GM19455 (cell line): ENCODE results near the gene SLCO4A1.

Experiments used
- ATAC-seq: cut with Tn5 transposase; IDR thresholded peaks from one replicate; pipeline ENCODE4 v1.9.1; 2021; ENCODE audit not compliant: unreplicated experiment

Gene SLCO4A1

GRCh38 chr20:62650551-62651284 is 8.4 kb downstream of the SLCO4A1 start:
- ATAC-seq, result no peak

DNA sequence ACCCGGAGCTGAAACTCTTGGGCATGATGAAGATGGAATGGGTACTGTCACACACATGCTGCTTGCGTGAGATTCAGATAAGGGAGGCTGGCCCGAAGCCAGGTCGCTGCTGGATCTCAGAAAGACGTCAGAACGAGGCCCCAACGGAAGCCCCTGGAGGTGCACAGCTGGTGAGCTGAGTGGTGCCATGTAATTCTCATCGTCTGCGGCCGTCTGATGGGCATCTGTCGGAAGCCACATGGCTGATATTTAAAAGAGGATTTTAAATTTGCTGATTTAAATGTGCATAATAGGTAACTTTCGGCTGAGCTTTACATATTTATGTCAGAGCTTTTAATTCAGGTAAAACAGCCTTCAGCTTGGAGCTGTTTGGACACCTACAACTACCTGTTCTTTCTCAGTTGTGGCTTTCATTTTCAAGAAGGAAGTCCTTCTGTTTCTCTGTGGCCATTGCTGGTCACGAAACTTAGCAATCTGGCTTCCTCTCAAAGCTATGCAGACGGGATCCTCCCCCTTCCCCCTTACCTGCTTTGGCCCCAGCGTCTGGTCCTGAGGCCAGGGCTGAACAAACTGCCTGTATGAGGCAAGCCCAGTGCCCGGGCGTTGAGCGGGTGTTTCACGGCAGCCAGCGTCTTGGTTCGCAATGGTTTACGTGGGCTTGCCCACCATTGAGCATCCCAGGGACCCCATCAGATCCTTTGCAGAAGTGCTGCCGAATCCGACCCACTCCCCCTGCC is 9.2 kb downstream of the SLCO4A1 start:
- peak; percentile 49 for ATAC-seq

DNA sequence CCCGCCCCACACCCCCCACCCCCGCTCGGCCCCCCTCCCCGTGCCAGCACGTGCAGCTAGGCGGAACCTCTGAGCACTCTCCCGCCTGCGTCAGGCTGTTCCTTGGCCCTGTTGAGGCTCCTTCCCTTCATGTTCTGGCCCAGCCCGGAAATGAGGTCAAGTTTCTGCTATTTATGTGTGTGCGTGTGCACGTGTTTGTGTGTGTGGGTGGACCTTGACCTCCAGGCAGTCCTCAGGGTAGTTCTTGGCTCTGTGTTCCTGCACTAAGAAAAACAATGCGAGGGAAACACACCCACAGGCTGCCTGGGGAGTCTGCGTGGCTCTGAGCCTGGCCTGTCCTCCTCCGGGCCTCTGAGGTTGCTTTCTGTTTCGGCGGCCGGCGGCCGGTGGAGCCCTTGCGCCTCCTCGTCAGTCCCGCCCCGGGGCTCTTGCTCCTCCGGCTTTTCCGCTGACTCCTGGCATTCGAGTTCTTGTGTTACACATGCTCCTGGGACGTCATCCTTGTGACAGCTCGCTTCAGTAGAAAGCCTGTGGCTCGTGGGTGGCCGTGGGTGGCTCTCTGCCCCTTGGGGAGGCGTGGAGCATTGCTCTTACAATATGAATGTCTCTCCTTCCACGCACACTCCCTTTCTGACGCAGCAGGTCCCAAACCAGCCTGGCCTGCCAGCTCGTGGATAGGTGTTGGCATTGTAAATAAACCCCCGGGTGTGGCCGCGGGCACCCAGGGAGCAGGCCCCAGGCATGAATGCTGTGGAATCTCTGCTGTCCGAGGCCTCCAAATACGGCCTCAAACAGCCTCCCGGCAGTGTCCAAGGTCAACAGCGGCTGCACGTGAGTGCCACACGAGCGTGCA is 10.0 kb downstream of the SLCO4A1 start:
- ATAC-seq, result peak; percentile 46

DNA sequence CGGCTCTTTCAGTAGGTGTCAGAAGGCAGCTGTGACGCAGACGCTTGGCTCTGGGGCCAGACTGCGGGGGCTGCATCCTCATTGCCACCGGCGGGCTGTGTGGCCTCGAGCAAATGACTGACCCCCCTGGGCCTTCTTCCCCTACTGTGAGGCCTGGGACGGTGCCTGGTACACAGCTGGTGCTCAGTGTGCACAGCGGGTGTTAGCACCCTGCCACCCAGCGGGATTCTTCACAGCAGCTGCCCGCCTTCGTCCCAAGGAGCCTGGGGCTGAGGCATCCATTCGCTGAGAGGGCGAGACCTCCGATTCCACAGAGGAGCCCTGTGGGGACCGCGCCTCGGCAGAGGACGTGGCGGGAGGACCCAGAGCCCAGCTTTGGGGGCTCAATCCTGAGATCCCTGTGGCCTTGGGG is 10.6 kb downstream of the SLCO4A1 start:
- ATAC-seq, result no peak

DNA sequence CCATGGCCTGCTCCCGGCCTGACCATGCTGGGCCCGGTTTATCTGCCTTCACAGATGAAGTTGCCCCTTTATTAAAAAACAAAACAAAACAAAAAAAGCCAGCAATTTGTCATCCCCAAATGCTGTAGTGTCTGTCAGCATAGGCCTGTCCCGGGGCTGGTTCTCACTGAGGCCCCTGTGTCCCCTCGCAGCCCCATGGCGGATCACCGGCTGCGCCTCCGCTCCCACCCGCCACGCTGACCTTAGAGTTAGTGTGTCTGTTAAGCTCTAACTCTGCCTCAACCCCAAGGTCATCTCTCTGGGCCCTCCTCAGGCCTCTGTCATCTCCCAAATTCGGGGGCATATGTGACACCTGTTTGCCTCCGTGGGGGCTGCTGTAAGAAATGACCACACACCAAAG is 11.1 kb downstream of the SLCO4A1 start:
- ATAC-seq, result no peak

DNA sequence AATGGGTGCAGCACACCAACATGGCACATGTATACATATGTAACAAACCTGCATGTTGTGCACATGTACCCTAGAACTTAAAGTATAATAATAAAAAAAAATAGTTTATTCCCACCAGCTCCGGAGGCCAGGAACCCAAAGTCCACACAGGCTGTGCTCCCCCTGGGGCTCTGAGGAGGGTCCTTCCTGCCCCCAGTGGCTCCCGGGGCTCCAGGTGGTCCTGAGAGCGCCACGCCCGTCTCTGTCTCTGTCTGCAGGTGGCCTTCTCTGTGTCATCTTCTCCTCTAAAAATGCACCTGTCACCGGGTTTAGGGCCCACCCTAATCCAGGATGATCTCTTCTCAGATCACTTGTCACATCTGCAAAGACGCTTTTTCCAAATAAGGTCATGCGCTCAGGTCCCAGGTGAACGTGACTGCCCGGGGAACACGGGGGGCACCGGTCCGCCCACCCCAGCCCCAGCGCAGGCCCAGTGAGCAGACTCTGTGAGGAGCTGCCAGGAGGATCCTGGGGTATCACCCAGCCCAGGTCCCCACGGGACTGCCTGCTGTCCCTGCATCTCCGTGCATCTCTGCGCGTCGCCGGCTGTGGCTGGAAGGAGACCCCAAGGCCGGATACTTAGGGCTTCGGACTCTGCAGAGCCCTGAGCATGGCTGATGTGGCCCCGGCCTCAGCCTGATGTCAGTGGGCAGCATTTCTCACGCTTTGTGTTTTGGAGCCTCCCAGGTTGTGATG is 11.8 kb downstream of the SLCO4A1 start:
- ATAC-seq, result no peak

DNA sequence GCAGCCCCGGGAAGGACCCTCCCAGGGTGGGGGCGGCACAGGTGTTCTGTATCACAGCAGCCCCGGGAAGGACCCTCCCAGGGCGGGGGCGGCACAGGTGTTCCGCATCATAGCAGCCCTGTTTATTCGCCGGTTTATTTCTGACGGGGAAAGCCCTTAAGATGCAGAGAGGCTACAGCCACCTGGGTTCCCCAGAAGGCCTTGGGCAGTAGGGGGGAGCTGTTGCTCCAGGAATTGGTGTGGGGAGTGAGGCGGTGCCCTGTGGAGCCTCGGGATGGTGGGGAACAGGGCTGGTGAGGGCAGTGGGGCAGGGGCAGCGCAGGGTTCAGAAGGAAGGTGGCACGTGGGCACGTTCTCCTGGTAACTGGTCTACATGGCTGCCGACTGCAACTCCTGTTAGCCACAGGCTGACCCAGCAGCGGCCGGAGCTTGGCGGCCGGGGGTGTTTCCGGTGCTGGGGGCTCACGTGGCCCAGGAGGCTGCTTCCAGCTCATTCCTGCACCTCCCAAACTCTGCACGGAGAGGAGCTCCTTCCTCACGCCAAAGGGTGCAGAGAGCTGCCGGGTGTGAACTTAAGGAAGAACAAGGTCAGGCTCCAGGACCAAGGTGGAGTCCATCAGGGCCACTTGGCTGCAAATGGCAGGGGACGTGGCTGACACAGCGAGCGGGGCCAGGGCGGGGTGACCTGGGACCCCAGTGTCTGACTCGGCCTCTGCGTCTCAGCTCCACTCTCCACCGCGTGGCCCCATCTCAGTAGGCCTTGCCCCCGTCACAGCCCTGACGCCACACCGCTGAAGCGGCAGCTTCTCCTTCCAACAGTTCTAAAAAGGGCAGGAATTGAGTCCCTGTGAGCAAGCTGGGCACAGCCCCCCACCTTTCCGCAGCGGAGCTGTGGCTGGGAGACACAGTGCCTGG is 13.2 kb downstream of the SLCO4A1 start:
- no peak for ATAC-seq

DNA sequence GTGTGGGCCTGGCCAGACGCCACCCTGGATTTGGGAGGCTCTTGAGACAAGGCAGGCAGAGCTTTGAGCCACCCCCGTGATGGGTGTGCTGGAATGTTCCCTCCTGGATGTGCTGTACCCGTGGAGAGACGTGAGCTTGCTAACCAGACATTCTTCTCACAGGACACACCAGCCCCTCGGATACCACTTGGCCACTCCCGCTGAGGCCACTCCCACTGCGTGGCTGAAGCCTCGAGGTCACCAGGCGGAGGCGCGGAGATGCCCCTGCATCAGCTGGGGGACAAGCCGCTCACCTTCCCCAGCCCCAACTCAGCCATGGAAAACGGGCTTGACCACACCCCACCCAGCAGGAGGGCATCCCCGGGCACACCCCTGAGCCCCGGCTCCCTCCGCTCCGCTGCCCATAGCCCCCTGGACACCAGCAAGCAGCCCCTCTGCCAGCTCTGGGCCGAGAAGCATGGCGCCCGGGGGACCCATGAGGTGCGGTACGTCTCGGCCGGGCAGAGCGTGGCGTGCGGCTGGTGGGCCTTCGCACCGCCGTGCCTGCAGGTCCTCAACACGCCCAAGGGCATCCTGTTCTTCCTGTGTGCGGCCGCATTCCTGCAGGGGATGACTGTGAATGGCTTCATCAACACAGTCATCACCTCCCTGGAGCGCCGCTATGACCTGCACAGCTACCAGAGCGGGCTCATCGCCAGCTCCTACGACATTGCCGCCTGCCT is 14.1 kb downstream of the SLCO4A1 start:
- ATAC-seq, result no peak

DNA sequence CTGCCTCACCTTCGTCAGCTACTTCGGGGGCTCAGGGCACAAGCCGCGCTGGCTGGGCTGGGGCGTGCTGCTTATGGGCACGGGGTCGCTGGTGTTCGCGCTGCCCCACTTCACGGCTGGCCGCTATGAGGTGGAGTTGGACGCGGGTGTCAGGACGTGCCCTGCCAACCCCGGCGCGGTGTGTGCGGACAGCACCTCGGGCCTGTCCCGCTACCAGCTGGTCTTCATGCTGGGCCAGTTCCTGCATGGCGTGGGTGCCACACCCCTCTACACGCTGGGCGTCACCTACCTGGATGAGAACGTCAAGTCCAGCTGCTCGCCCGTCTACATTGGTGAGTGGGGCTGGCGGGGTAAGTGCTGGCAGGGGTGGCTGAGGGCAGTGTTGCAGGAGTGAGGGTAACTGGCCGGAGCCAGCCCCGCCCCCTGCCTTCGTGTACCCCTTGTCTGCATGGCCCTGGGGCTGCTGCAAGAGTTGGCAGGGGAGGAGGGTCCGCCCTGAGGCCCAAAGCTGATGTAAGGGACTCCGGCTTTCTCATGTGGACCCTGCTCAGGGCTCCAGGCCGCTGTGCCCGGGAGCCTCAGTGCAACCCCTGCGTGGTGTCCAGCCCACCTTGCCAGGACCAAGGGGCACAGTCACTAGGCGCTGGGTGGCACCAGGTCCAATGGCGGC is 14.8 kb downstream of the SLCO4A1 start:
- no peak for ATAC-seq

GRCh38 chr20:62657589-62657942 is 15.3 kb downstream of the SLCO4A1 start:
- ATAC-seq, result no peak

DNA sequence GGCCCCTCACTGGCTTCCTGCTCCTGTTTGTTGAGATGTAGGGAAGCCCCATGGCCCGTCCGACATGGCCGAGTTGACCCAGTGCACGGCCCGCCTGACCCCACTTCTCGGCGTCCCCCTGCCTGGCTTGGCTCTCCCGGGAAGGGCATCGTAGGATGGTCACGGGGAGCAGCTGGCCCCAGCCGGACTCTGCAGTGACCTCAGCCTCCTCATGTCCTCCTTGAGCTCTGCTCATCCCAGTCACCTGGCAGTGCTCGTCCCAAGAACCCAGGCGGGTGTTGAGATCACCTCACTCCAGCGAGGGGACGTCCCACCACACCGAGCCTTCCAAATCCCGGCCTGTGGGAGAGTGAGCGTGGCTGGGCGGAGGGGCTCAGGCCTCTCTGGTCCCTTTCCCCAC is 15.7 kb downstream of the SLCO4A1 start:
- no peak for ATAC-seq

DNA sequence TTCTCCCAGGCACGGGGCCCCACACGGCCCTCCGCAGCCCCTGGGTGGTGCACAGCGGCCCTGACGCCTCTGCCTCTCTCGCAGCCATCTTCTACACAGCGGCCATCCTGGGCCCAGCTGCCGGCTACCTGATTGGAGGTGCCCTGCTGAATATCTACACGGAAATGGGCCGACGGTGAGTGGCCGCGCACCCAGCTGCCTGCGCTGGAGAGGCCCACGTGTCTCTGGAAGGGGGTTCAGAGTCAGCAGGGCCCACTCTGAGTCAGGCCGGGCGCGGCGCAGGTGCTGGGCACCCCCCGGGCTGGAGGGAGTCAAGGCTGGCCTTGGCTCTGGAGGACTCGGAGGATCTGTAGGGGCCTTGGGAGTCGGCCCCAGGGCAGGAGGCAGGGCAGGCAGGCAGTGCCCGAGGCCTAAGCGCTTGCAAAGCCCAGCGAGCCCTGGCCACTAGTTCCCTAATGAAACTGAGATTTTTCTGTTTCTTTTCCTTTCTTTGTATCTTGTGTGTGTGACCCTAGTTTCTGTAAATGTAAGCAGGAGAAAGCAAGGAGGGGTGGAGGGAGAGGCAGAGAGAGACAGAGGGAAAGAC is 16.4 kb downstream of the SLCO4A1 start:
- ATAC-seq, result no peak

DNA sequence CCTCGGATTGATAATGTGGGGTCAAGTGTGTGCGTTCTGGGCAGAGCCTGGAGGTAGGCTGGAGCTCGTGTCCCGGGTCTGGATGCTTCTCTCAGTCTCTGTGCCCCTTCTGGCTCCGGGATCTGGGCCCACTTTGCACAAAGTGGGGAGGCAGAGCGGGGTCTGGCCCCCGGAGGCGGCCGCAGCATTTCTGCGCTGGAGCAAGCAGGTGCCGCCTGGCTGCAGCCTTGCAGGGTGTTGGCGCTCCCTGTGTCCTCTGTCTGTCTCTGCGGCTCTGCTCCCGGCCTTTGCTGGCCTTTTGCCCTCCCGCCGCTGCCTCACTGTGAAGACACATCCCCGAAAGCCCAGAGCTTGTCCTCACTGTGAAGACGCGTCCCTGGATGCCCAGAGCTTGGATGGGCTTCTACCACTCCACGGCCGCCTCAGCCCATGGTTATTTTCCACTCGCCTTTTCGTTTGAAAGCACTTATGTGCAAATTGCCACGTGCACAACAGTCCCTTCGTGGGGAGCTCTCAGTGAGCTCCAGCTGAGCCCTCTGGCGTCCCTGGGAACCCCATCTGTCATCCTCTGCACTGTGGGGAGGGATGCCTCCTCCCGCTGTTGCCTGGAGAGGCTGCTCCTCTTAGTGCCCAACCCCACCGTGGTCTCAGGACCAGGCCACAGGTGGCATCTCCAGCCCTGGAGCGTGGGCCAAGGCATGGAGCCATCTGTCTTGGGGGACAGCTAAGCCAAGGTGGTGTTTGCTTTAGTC is 17.4 kb downstream of the SLCO4A1 start:
- no peak for ATAC-seq

GRCh38 chr20:62660240-62660615 is 17.9 kb downstream of the SLCO4A1 start:
- ATAC-seq, result no peak

DNA sequence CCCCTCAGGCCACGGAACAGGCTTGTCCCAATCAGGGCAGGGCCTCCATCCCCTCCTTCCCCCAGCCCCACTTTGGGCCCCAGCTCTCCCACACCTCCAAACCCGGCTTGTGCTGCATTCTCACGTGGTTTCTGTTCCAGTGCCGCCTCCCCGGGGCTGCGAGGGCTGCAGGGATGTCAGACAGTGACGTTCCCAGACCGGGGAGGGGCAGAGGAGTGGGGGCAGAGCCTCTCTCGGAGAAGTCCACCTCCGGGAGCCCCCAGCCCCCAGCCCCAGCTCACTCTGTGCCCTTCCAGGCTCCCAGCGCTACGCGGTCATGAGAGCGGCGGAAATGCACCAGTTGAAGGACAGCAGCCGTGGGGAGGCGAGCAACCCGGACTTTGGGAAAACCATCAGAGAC is 18.5 kb downstream of the SLCO4A1 start:
- no peak for ATAC-seq

DNA sequence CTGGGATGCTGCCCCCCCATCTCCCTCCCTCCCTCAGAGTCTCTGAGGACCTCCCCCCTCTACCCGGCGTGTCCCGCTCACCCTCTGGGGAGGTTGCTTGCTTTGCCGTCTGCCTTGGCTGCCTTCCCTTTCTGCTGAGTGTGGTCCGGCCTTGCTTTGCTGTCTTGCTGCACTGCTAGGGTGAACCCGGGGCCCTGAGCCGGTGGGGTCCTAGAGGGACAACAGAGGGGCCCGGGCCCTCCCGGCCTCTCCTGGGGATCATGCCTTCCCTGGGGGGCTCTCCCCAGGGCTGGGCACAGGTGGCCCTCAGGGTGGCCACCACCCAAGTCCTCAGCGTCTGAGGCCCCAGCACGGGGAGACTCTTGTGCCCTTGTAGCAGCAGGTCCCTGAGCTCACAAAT is 19.3 kb downstream of the SLCO4A1 start:
- ATAC-seq, result no peak

- no peak for ATAC-seq
These were observed 20.1 kb downstream of the SLCO4A1 start for GRCh38 chr20:62662422-62662821.
